Endothelial cell of umbilical vein (primary cell): Measurements from ENCODE around the gene SLC7A11. TPM values are rescaled to one million over a fixed set of nuclear protein-coding genes. Genes with fewer than 3 reads are reported as not detected.
A peak's percentile ranks its signal among the peaks of the same experiment; 100 is the strongest.

Experiments used
- BruUV-seq: library from RNA; stranded (reverse); fragments of 400-500 nt; replicated peaks from 2 replicates; lab custom pipeline; 2021; lab: Mats Ljungman, UMichigan
- CTCF ChIA-PET: fragments of 300-600, 350-600 bp; sonication (Branson Sonifier 250); formaldehyde crosslinking; loops from one replicate; lab custom pipeline; 2021; ENCODE audit warnings: antibody characterized with exemption, inconsistent platforms; lab: Charles Lee
- POLR2A ChIA-PET: fragments of 300-600, 350-600 bp; sonication (Branson Sonifier 250); formaldehyde crosslinking; loops from one replicate; lab custom pipeline; 2021; ENCODE audit warnings: antibody characterized with exemption, inconsistent platforms; lab: Charles Lee
- DNase-seq: peaks from one replicate; pipeline ENCODE4 v3.0.0-alpha.2; 2011; ENCODE audit warnings: low read depth, low spot score
- FAIRE-seq: peaks from 2 replicates; lab custom pipeline; 2011; peaks lifted over from hg19 to GRCh38; lab: Jason Lieb, UNC
- H2AFZ ChIP-seq: 2 replicates; pipeline ENCODE4 v1.6.0; 2012; ENCODE audit warnings: low read depth, low read length, control low read depth, inconsistent platforms
- H3K27ac ChIP-seq: 2 replicates; pipeline ENCODE4 v1.5.1; 2011; ENCODE audit warnings: low read depth, mild to moderate bottlenecking, control low read depth, low read length, moderate library complexity; ENCODE audit not compliant: insufficient read depth
- H3K27me3 ChIP-seq, 2 experiments: 2 replicates each; pipeline versions ENCODE4 v1.6.0 to v1.6.1; 2011; ENCODE audit warnings: low read length in 2 of 2, mixed read lengths in 1 of 2; ENCODE audit not compliant: control insufficient read depth in 2 of 2, insufficient read depth in 2 of 2
- H3K36me3 ChIP-seq, 2 experiments: 2 replicates in 1 of 2; 3 replicates in 1 of 2; pipeline ENCODE4 v1.5.1; 2011; ENCODE audit warnings: low read length in 2 of 2, mild to moderate bottlenecking in 1 of 2, moderate library complexity in 1 of 2; ENCODE audit not compliant: control insufficient read depth in 2 of 2, insufficient read depth in 2 of 2; ENCODE audit errors: extremely low read depth in 1 of 2
- H3K4me1 ChIP-seq: 3 replicates; pipeline ENCODE4 v1.5.1; 2011; ENCODE audit warnings: mild to moderate bottlenecking, low read length; ENCODE audit not compliant: control insufficient read depth, insufficient read depth; ENCODE audit errors: extremely low read depth
- H3K4me2 ChIP-seq: 2 replicates; pipeline ENCODE4 v1.6.1; 2011; ENCODE audit warnings: low read length, control low read depth, mixed read lengths; ENCODE audit not compliant: insufficient read depth
- H3K4me3 ChIP-seq, 3 experiments: fragments of 200-600 bp in 1 of 3; sonication (generic), shearing (Covaris generic) in 1 of 3; replicated peaks in 1 of 3; 2 replicates each; pipeline ENCODE4 v1.5.1; 2011 to 2016; ENCODE audit warnings: control low read depth in 3 of 3, low read length in 3 of 3, mild to moderate bottlenecking in 2 of 3, inconsistent platforms in 1 of 3, low read depth in 1 of 3, moderate library complexity in 1 of 3; ENCODE audit not compliant: insufficient read depth in 1 of 3
- H3K79me2 ChIP-seq: 2 replicates; pipeline ENCODE4 v1.6.0; 2012; ENCODE audit warnings: low read length, inconsistent platforms; ENCODE audit not compliant: control insufficient read depth, insufficient read depth
- H3K9ac ChIP-seq: replicated peaks from 2 replicates; pipeline ENCODE3; 2011; ENCODE audit warnings: low read length, control low read depth; ENCODE audit not compliant: insufficient read depth; ENCODE audit errors: extremely low read depth
- H3K9me1 ChIP-seq: replicated peaks from 3 replicates; pipeline ENCODE4 v1.6.0; 2011; ENCODE audit warnings: mild to moderate bottlenecking, low read length; ENCODE audit not compliant: control insufficient read depth, insufficient read depth; ENCODE audit errors: extremely low read depth
- H3K9me3 ChIP-seq: replicated peaks from 2 replicates; pipeline ENCODE4 v1.5.1; 2012; ENCODE audit warnings: low read length, inconsistent platforms; ENCODE audit not compliant: control insufficient read depth, insufficient read depth
- H4K20me1 ChIP-seq: replicated peaks from 2 replicates; pipeline ENCODE3; 2011; ENCODE audit warnings: mild to moderate bottlenecking, low read length; ENCODE audit not compliant: control insufficient read depth, insufficient read depth; ENCODE audit errors: extremely low read depth
- EZH2 ChIP-seq: IDR thresholded peaks from 2 replicates; pipeline ENCODE4 v1.6.1; 2012; ENCODE audit warnings: borderline replicate concordance, low read depth, mild to moderate bottlenecking, moderate library complexity, low read length, inconsistent platforms; ENCODE audit not compliant: severe bottlenecking
- JUN ChIP-seq: IDR thresholded peaks from 2 replicates; pipeline ENCODE4 v1.6.1; 2011; ENCODE audit warnings: borderline replicate concordance, low read depth; ENCODE audit not compliant: insufficient read length, insufficient read depth
- POLR2AphosphoS5 ChIP-seq: IDR thresholded peaks from 2 replicates; pipeline ENCODE4 v1.6.1; 2012; ENCODE audit warnings: low read depth, mild to moderate bottlenecking, control low read depth, low read length, moderate library complexity; ENCODE audit not compliant: insufficient read depth
- dilution Hi-C: fragments of 300-500 bp; cut with MboI; formaldehyde crosslinking; loops from one replicate; pipeline ENCODE4 v1.15.0; 2019; ENCODE audit warnings: low sequenced_read_pairs; ENCODE audit not compliant: extremely low pct_ligation_motif_present
- intact Hi-C: fragments of 100-400 bp; cut with micrococcal nuclease; formaldehyde crosslinking; loops from one replicate; pipeline ENCODE4 v1.10.0; 2022
- polyA plus RNA-seq, 4 experiments: library from polyadenylated mRNA; depleted of rRNA in 3 of 4; stranded (reverse) in 3 of 4; unstranded in 1 of 4; fragments of >200 nt; gene quantifications; 2 replicates each; pipeline versions ENCODE4 v1.2.1 to v1.2.3, GENCODE V29; 2011 to 2012; ENCODE audit warnings: missing spikeins in 1 of 4
- total RNA-seq: library from RNA; stranded (reverse); gene quantifications from 2 replicates; pipeline ENCODE4 v1.2.3, GENCODE V29; 2021

Gene SLC7A11
- total and polyA plus RNA-seq, 2 donors (not counting 3 experiments of a cell fraction or from before 2014, with no cell fraction given) = 28.4 to 82.7 TPM

DNA sequence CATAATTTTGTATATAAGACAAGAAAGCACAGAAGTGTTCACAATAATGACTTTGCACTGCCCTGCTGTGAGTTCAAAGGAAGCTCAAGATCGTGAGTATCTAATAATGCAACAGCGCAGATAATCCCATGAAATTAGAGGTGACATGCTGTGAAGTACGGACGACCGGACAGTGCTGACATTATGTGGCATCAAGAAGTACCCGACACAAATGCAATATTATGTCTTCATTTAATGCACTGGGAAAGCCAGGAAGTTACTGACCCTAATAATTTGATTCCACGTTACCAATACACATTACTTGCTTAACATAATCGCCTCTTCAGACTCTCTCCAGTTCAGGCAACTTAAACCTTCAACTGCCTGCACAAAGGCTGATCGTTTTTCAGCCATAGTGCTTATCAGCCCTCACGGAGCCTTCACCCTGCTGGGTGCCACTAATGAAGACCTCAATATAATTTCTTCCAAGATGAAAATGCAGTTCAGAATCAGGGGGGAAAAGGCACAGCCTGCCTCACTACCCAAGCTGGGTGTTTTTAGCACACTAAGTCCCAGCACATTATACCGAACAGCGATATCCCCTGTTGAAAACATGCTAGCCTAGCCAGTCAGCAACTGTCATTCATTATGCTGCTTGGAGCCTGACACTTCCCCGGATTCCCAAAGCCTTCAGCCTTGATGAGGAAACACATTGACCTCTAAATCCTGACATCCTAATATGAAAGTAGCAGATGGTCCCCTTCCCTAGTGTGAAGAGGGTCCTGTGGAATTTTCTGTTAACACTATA is 56.1 kb downstream of the SLC7A11 start:
- no peak overlapping the region for H3K9ac ChIP-seq
- no peak for DNase-seq
- dilution Hi-C loops = no loop called here
- CTCF ChIA-PET = interaction anchor here (0.9 to 5.3 kb wide), 5 partner anchors 309 to 685 kb away, joined by 3 to 34 read pairs (median 3); no protein-coding TSS in a partner anchor
- H3K9me1 ChIP-seq = no peaks in the 10 kb centered on the region
- H3K4me1 ChIP-seq = peaks cover 4% of the 10 kb centered on the region
- POLR2A ChIA-PET = no interaction called here
- peaks cover 0 to 25% of the 10 kb centered on the region in 2 experiments for H3K36me3 ChIP-seq
- intact Hi-C loops = no loop called here
- H3K27me3 ChIP-seq = no peaks in the 10 kb centered on the region
- H3K4me2 ChIP-seq = no peak overlapping the region
- H4K20me1 ChIP-seq = peaks cover 2% of the 10 kb centered on the region
- H3K4me3 ChIP-seq = no peak overlapping the region
- BruUV-seq = no TSS peak
- no peak overlapping the region for H2AFZ ChIP-seq
- peaks cover 73% of the 10 kb centered on the region for H3K79me2 ChIP-seq
- TF ChIP-seq JUN = no peak
- no peaks in the 10 kb centered on the region for H3K9me3 ChIP-seq
- FAIRE-seq = no peak
- H3K27ac ChIP-seq = peak overlapping the region; percentile 6

DNA sequence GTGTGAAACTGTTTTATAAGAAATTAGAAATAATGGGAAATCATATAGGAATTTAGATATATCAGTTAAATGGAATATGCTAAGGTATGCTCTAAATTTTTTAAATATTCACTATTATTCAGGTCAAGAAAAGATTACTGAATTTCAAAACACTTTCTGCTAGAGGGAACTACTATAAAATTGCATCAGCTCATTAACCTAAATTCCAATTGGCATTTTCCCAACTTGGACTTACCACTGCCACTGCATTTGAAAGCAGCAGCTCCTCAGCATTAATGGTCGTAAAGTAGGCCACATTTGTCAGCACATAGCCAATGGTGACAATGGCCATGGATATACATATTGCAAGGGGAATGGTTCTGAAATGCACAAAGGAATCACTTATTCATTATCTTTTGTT is 57.3 kb downstream of the SLC7A11 start:
- Histone ChIP-seq H3K4me2 (no peak overlapping the region), H3K9ac (no peak overlapping the region), H3K4me3 (no peak overlapping the region), H3K79me2 (peaks cover 64% of the 10 kb centered on the region), H2AFZ (no peak overlapping the region), H3K27me3 (no peaks in the 10 kb centered on the region), H3K36me3 (peaks cover 0 to 30% of the 10 kb centered on the region in 2 experiments), H3K4me1 (peaks cover 4% of the 10 kb centered on the region), H3K9me3 (no peaks in the 10 kb centered on the region), H3K27ac (no peak overlapping the region), H4K20me1 (peaks cover 2% of the 10 kb centered on the region), H3K9me1 (no peaks in the 10 kb centered on the region)
- intact Hi-C loops (loop anchor here (5.0 kb wide), 4 partner anchors 323 to 497 kb away; no protein-coding TSS in a partner anchor), dilution Hi-C loops (no loop called here)
- ChIA-PET POLR2A (interaction anchor here (0.6 kb wide), 1 partner anchor 127 kb away, joined by 5 read pairs; no protein-coding TSS in a partner anchor), CTCF (interaction anchor here (1.2 to 5.3 kb wide), 5 partner anchors 94 to 686 kb away, joined by 3 to 82 read pairs (median 34); no protein-coding TSS in a partner anchor)
- no peak for DNase-seq
- peak; percentile 12 for FAIRE-seq
- TF ChIP-seq POLR2AphosphoS5 = no peak
- TF ChIP-seq EZH2 = no peak
- BruUV-seq = no TSS peak
